Activated naive CD4-positive, alpha-beta T cell treated with anti-CD3 and anti-CD28 coated beads, Interleukin-2, amount 50 U/mL, for 16 hours (primary cell): Measurements from ENCODE around the gene NPIPB12.
A peak's percentile ranks its signal among the peaks of the same experiment; 100 is the strongest.
"Not testable (repeated sequence)": the region's sequence is repeated elsewhere in the genome, so short reads cannot be mapped to it uniquely, and the experiment has no call there.

Experiments
- DNase-seq: peaks from one replicate; pipeline ENCODE4 v3.0.0-alpha.2; 2020

The NPIPB12 gene

DNA sequence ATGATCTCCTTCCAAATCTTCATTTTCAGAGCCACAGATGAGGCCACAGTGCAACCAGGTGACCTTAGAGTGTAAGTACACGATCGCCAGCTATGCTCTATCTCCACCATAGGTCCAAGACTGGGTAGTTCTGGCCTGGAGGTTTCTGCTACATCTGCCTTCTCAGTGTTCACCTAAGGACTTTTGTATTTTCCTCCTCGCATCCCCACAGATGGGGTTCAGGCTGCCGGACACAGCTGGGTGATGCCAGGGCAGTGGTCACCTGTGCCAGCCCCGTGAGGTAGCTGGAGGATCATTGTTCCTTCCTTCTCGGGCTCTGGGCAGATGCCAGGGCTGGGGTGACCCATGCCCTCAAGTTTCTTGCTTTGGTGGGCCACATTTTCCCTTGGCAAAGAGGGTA, at the start of gene NPIPB12:
Gene NPIPB12, minus strand, starts transcription at position 101 of the 400 bp plus-strand sequence.
- DNase-seq: not testable (repeated sequence)

GRCh38 chr16:29521520-29521919, 15.3 kb upstream of the NPIPB12 start:
- DNase-seq: not testable (repeated sequence)

- DNase-seq: peak; percentile 9
These were observed 23.9 kb downstream of the NPIPB12 start for GRCh38 chr16:29482276-29482675.

GRCh38 chr16:29472065-29472464, 34.1 kb downstream of the NPIPB12 start:
- not testable (repeated sequence) for DNase-seq

DNA sequence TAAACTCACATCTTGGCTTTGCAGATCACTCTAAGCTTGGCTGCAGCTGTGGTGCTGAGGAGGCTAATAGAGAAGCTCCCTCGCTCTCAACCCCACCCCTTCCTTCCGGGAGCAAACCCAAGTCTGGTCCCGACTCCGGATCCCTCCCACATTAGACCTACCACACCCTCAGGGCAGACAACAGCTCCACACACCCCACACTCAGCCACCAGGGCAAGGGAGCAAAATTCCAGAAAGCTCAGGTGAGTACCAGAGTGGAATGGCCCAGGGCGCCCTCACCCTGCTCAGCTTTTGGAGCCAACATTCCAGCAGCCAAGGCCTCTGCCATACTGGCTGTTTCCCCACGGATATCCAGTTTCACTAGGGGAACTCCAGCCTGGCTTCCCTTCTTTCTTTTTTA, 36.5 kb downstream of the NPIPB12 start:
- DNase-seq: peak; percentile 5

- not testable (repeated sequence) for DNase-seq
These were observed 38.4 kb downstream of the NPIPB12 start for GRCh38 chr16:29467654-29468366.

GRCh38 chr16:29466904-29467303, 39.3 kb downstream of the NPIPB12 start:
- DNase-seq: not testable (repeated sequence)

- not testable (repeated sequence) for DNase-seq
These were observed 40.0 kb downstream of the NPIPB12 start for GRCh38 chr16:29465985-29466824.

DNA sequence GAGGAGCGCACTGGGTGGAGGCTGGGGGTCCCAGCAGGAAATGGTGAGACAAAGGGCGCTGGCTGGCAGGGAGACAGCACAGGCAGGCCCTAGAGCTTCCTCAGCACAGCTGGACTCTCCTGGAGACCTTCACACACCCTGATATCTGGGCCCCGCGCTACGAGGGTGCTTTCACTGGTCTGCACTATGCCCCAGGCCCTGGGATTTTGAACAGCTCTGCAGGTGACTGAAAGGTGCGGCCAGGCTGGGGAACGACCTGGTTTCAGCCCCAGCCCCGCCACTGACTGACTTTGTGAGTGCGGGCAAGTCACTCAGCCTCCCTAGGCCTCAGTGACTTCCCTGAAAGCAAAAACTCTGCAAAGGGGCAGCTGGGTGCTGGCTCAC, 45.6 kb downstream of the NPIPB12 start:
- not testable (repeated sequence) for DNase-seq

GRCh38 chr16:29459706-29460646, 46.2 kb downstream of the NPIPB12 start, which contains the start of gene SULT1A4:
Gene SULT1A4, plus strand, starts transcription at chr16:29459913. Its CDS starts 1,473 bp downstream, at chr16:29461386.
- DNase-seq: not testable (repeated sequence)

DNA sequence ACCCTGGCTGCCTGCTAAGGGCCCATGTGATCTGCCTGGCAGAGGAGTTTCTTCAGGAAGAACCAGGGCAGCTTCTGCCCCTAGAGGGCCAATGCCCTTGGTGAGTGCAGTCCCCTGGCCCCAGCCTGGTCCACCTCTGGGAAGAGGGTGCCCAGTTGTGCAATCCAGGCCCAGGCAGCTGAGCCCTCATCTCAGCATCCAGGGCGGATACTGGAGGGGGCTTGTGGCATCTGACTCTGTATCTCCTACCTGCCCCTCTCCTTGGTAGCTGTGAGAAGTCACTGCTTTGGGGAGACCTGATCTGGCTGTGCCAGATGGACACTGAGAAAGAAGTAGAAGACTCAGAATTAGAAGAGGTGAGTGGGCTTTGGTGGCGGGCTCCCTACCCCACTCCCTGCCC, 48.5 kb downstream of the NPIPB12 start:
- not testable (repeated sequence) for DNase-seq

- not testable (repeated sequence) for DNase-seq
These were observed 51.4 kb downstream of the NPIPB12 start for GRCh38 chr16:29454828-29455227.

DNA sequence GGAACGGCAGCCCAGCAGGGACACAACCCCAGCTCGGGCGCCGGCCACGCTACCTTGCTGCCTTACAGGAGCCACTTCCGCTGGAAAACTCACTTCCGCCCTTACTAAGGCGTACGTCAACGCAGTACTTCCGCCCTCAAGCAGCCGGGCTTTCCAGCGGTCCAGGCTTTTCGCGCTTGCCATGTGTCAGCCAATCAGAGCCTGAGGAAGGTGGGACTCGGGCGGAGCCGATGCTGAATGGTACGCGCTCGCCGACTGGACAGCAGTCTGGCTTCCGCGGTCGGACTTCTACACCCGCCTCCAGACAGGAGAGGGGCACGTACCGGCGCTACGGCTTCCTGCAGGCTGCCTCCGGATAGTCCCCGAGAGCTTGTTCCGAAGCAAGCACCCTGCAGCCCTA, 51.9 kb downstream of the NPIPB12 start, which contains the start of the genes BOLA2 and SLX1B:
Gene BOLA2, minus strand, starts transcription at position 83 of the 400 bp plus-strand sequence. CDS start 98 bp downstream, outside the sequence.
Gene SLX1B, plus strand, starts transcription at position 265 of the 400 bp plus-strand sequence.
- not testable (repeated sequence) for DNase-seq

DNA sequence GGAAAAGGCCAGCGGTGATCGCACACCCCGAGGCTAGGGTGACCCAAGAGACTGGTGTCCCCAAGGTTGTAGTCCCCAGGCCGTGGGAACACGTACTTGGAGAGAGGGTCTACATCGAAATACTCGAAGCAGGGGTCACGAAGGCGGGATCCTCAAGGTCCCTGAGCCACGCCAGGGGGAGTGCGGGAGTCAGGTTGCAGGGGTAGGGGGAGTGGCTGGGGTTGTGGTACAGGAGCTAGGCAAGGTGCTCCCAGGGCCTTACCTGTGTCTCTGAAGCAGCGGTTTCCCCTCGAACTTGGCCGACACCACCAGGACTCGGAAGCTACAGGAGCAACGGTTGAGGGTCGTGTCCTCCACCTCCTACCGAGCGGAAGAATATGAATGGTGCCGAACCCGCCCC, 52.5 kb downstream of the NPIPB12 start:
- DNase-seq: not testable (repeated sequence)
